GM12864 (cell line): ENCODE data around the gene PCDHGB5.
"Not testable (repeated sequence)": the region's sequence is repeated elsewhere in the genome, so short reads cannot be mapped to it uniquely, and the experiment has no call there.

Source experiments
- DNase-seq: peaks from one replicate; pipeline ENCODE4 v3.0.0-alpha.2; 2011; ENCODE audit warnings: low read depth
- H3K4me3 ChIP-seq: 2 replicates; pipeline ENCODE4 v1.5.1; 2011; ENCODE audit warnings: mild to moderate bottlenecking, low read depth, low read length, control low read depth
- CTCF ChIP-seq: IDR thresholded peaks from 2 replicates; pipeline ENCODE4 v1.5.1; 2011; ENCODE audit warnings: low read depth, mild to moderate bottlenecking, moderate library complexity, low read length, control low read depth, inconsistent platforms; ENCODE audit errors: missing control alignments

Gene PCDHGB5

DNA sequence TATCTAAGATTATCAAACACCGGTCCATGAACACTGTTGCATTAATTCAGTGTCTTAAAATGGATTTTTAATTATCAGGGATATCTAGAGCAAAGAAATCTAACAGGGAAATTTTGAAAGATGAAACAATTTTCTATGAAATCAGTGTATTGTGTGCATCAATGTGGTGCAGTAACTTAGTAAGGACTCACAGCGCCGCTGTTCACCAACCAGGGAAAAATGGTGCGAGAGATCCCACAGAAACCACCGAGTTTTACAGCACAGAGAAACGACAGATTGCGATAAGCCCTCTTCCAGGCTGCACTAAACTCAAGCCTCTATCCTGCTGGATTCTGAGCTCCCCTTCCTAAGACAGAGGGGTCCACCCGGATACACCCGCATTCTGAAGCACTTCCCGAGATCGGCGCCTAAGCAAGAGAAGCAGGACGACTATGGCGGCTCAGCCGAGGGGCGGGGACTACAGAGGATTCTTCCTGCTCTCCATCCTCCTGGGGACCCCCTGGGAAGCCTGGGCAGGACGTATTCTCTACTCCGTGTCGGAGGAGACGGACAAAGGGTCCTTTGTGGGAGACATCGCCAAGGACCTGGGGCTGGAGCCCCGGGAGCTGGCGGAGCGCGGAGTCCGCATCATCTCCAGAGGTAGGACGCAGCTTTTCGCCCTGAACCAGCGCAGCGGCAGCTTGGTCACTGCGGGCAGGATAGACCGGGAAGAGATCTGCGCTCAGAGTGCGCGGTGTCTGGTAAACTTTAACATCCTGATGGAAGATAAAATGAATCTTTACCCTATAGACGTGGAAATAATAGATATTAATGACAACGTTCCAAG lies 15.1 kb upstream of the PCDHGB5 start, which contains the start of gene PCDHGA7:
Gene PCDHGA7, plus strand, starts transcription at position 274 of the 826 bp plus-strand sequence. Its CDS starts 158 bp downstream, at position 432.
- TF ChIP-seq CTCF: no peak
- DNase-seq: no peak
- no peak within 1 kb of the TSS for H3K4me3 ChIP-seq

DNA sequence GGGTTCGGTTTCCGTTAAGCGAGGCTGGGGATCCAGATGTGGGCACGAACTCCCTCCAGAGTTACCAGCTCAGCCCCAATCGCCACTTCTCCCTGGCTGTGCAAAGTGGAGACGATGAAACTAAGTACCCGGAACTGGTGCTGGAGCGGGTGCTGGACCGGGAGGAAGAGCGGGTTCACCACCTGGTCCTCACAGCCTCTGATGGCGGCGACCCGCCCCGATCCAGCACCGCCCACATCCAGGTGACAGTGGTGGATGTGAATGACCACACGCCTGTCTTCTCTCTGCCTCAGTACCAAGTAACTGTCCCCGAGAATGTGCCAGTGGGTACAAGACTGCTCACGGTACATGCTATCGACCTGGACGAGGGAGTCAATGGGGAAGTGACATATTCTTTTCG lies 14.4 kb upstream of the PCDHGB5 start:
- TF ChIP-seq CTCF: no peak
- no peak overlapping the region for H3K4me3 ChIP-seq
- no peak for DNase-seq

DNA sequence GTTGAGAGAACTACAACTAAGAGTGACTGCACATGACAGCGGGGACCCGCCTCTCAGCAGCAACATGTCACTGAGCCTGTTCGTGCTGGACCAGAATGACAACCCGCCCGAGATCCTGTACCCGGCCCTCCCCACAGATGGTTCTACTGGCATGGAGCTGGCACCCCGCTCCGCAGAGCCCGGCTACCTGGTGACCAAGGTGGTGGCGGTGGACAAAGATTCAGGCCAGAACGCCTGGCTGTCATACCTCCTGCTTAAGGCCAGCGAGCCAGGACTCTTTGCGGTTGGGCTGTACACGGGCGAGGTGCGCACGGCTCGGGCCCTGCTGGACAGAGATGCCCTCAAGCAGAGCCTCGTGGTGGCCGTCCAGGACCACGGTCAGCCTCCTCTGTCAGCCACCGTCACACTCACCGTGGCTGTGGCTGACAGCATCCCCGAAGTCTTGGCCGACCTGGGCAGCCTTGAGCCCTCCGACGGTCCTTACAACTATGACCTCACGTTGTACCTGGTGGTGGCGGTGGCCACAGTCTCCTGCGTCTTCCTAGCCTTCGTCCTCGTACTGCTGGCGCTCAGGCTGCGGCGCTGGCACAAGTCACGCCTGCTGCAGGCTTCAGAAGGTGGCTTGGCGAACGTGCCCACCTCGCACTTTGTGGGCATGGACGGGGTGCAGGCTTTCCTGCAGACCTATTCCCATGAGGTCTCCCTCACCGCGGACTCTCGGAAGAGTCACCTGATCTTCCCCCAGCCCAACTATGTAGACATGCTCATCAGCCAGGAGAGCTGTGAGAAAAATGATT lies 13.1 kb upstream of the PCDHGB5 start:
- no peak for DNase-seq
- H3K4me3 ChIP-seq: no peak overlapping the region

DNA sequence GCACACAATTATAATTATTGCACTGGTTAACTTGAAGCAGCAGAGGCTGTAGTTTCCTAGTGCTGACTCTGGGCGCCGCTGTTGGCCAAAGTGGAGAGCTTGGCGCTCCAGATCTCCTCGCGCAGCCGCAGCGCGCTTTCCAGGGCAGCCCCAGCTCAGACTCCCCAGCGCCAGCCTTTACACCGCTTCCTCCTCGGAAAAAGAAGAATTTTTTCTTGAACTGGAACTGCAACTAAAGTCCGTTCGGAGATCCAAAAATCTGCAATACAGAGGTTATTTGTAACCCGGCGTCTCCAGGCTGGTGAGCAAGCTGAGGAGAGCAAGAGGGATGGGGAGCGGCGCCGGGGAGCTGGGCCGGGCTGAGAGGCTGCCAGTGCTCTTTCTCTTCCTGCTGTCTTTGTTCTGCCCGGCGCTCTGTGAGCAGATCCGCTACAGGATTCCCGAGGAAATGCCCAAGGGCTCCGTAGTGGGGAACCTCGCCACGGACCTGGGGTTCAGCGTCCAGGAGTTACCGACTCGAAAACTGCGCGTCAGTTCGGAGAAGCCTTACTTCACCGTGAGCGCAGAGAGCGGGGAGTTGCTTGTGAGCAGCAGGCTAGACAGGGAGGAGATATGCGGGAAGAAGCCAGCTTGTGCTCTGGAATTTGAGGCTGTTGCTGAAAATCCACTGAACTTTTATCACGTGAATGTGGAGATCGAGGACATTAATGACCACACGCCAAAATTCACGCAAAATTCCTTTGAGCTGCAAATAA lies 10.0 kb upstream of the PCDHGB5 start, which contains the start of gene PCDHGB4:
Gene PCDHGB4, plus strand, starts transcription at position 142 of the 755 bp plus-strand sequence. Its CDS starts 187 bp downstream, at position 329.
- H3K4me3 ChIP-seq, DNase-seq: not testable (repeated sequence)

More for the DNA sequence above, 13.1 kb upstream of the PCDHGB5 start:
- TF ChIP-seq CTCF: no peak

GRCh38 chr5:141388661-141389060 lies 9.1 kb upstream of the PCDHGB5 start:
- no peak for TF ChIP-seq CTCF
- no peak for DNase-seq
- no peak overlapping the region for H3K4me3 ChIP-seq

GRCh38 chr5:141389153-141390042 lies 8.3 kb upstream of the PCDHGB5 start:
- no peak for TF ChIP-seq CTCF
- no peak for DNase-seq
- no peak overlapping the region for H3K4me3 ChIP-seq
